Measurements from ENCODE around the gene C17orf67. TPM values are rescaled to one million over a fixed set of nuclear protein-coding genes. Genes with fewer than 3 reads are reported as not detected.

Gene C17orf67
- polyA plus RNA-seq, 1 donor from 2014 or later, result 0.15 TPM

GRCh38 chr17:56834380-56835263 is 902 bp upstream of the C17orf67 start:
- no peaks in the 10 kb centered on the region for H4K20me1 ChIP-seq (ENCODE audit: insufficient read depth)
- H3K4me2 ChIP-seq (ENCODE audit: low read length), result peak overlapping the region; percentile 89
- no peaks in the 10 kb centered on the region for H3K36me3 ChIP-seq (ENCODE audit: insufficient read depth, low read length)
- peaks cover 5% of the 10 kb centered on the region for H3K79me2 ChIP-seq (replicated peaks; ENCODE audit: insufficient read depth, low read length)
- no peak for TF ChIP-seq RAD21 (conservative IDR thresholded peaks at IDR 0.05)
- peak; percentile 63 for TF ChIP-seq POLR2AphosphoS5 (IDR thresholded peaks at IDR 0.05)
- no peak for TF ChIP-seq EZH2 (IDR thresholded peaks at IDR 0.05; ENCODE audit: borderline replicate concordance, insufficient read depth, low read length, poor library complexity, severe bottlenecking)
- TF ChIP-seq TAF1 (IDR thresholded peaks at IDR 0.05; ENCODE audit: low read depth), result peak; percentile 46
- TF ChIP-seq, protein P1, sequence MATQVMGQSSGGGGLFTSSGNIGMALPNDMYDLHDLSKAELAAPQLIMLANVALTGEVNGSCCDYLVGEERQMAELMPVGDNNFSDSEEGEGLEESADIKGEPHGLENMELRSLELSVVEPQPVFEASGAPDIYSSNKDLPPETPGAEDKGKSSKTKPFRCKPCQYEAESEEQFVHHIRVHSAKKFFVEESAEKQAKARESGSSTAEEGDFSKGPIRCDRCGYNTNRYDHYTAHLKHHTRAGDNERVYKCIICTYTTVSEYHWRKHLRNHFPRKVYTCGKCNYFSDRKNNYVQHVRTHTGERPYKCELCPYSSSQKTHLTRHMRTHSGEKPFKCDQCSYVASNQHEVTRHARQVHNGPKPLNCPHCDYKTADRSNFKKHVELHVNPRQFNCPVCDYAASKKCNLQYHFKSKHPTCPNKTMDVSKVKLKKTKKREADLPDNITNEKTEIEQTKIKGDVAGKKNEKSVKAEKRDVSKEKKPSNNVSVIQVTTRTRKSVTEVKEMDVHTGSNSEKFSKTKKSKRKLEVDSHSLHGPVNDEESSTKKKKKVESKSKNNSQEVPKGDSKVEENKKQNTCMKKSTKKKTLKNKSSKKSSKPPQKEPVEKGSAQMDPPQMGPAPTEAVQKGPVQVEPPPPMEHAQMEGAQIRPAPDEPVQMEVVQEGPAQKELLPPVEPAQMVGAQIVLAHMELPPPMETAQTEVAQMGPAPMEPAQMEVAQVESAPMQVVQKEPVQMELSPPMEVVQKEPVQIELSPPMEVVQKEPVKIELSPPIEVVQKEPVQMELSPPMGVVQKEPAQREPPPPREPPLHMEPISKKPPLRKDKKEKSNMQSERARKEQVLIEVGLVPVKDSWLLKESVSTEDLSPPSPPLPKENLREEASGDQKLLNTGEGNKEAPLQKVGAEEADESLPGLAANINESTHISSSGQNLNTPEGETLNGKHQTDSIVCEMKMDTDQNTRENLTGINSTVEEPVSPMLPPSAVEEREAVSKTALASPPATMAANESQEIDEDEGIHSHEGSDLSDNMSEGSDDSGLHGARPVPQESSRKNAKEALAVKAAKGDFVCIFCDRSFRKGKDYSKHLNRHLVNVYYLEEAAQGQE (IDR thresholded peaks at IDR 0.05; ENCODE audit: borderline replicate concordance), result peak; percentile 24
- peak; percentile 84 for TF ChIP-seq MXI1 (conservative IDR thresholded peaks at IDR 0.05; ENCODE audit: poor library complexity, severe bottlenecking)
- TF ChIP-seq SMC3 (conservative IDR thresholded peaks at IDR 0.05; ENCODE audit: poor library complexity), result no peak
- peak; percentile 7 for TF ChIP-seq EP300 (conservative IDR thresholded peaks at IDR 0.05; ENCODE audit: poor library complexity, severe bottlenecking)
- TF ChIP-seq CTCF (IDR thresholded peaks at IDR 0.05; ENCODE audit: poor library complexity, severe bottlenecking), result peak; percentile 57
- peaks cover 6% of the 10 kb centered on the region for H3F3A ChIP-seq (ENCODE audit: insufficient read depth, low read length, poor library complexity, severe bottlenecking)
- H3K27me3 ChIP-seq (ENCODE audit: insufficient read depth, low read depth, low read length), result no peaks in the 10 kb centered on the region
- no peaks in the 10 kb centered on the region for H3K9me3 ChIP-seq (ENCODE audit: low read length)
- peak overlapping the region; percentile 86 for H2AFZ ChIP-seq (ENCODE audit: low read depth, low read length)
- no peaks in the 10 kb centered on the region for H3K9me2 ChIP-seq (ENCODE audit: insufficient read depth, low read length)
- H3K4me3 ChIP-seq (ENCODE audit: low read length), result peak overlapping the region; percentile 92
- H3K27ac ChIP-seq (ENCODE audit: low read length), result peak overlapping the region; percentile 76
- peak overlapping the region; percentile 84 for H3K9ac ChIP-seq (ENCODE audit: low read length)

DNA sequence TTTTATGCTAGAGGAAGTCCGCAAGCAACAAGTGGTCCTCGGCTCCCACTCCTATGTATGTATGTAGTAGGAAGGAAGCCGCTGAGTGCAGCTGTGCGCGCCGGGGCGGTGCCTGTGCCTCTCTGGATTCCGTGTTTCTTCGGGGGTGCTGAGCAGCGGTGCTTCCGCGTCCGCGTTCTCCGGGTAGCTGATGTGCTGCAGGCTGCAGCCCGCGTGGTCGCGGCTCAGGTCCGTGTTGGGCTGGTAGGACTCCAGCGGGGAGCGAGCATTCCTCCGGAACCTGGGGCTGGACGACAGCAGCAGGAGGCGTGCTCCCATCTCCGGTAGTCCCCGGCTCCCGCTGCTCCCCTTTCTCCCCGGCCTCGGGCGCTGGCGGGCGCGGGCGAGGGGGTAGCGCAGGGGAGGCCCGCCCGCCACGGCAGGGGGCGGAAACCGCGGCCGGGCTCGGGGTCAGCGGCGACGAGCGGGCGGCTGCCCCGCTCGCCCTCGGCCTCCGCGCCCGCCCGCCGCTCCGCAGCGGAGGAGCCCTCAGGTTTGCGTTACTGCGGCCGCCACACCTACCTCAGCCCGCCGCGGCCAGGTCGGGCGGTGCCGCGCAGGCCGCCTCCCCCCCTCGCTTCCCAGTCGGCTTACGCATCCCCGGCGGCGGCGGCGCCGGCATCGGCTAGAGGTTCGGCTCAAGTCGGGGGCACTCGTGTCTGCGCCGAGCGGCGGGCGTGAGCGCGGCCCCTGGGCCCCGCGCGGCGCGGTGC is 487 bp downstream of the C17orf67 start:
- Histone ChIP-seq H3K27ac (ENCODE audit: low read length) (peak overlapping the region; percentile 34), H3K4me3 (ENCODE audit: low read length) (peak overlapping the region; percentile 92), H3F3A (ENCODE audit: insufficient read depth, low read length, poor library complexity, severe bottlenecking) (peaks cover 6% of the 10 kb centered on the region), H3K9me2 (ENCODE audit: insufficient read depth, low read length) (no peaks in the 10 kb centered on the region), H3K36me3 (ENCODE audit: insufficient read depth, low read length) (no peaks in the 10 kb centered on the region), H2AFZ (ENCODE audit: low read depth, low read length) (peak overlapping the region; percentile 60), H3K79me2 (replicated peaks; ENCODE audit: insufficient read depth, low read length) (peaks cover 5% of the 10 kb centered on the region), H3K27me3 (ENCODE audit: insufficient read depth, low read depth, low read length) (no peaks in the 10 kb centered on the region), H3K4me2 (ENCODE audit: low read length) (peak overlapping the region; percentile 33), H4K20me1 (ENCODE audit: insufficient read depth) (no peaks in the 10 kb centered on the region), H3K9ac (ENCODE audit: low read length) (peak overlapping the region; percentile 62), H3K9me3 (ENCODE audit: low read length) (no peaks in the 10 kb centered on the region)
- TF ChIP-seq EP300 (conservative IDR thresholded peaks at IDR 0.05; ENCODE audit: poor library complexity, severe bottlenecking), result peak; percentile 21
- TF ChIP-seq CTCF (IDR thresholded peaks at IDR 0.05; ENCODE audit: poor library complexity, severe bottlenecking), result no peak
- no peak for TF ChIP-seq RAD21 (conservative IDR thresholded peaks at IDR 0.05)
- peak; percentile 71 for TF ChIP-seq MXI1 (conservative IDR thresholded peaks at IDR 0.05; ENCODE audit: poor library complexity, severe bottlenecking)
- TF ChIP-seq POLR2AphosphoS5 (IDR thresholded peaks at IDR 0.05), result peak; percentile 6
- TF ChIP-seq, protein P1 (IDR thresholded peaks at IDR 0.05; ENCODE audit: borderline replicate concordance), result no peak
- TF ChIP-seq TAF1 (IDR thresholded peaks at IDR 0.05; ENCODE audit: low read depth), result no peak

Data from neural cell (in vitro differentiated cells).